Left lobe of liver (tissue), 2 donors: ENCODE data around the gene ZNF850. TPM values are rescaled to one million over a fixed set of nuclear protein-coding genes. Genes with fewer than 3 reads are reported as not detected.

Experiments
- ATAC-seq: fragments of 200-7000 bp; cut with Tn5 transposase; one replicate; pipeline ENCODE4 v1.9.1; 2020; ENCODE audit warnings: mild to moderate bottlenecking, moderate library complexity
- DNase-seq: peaks from one replicate; pipeline ENCODE4 v3.0.0-alpha.2; 2020; ENCODE audit warnings: low spot score
- total RNA-seq: library from RNA; stranded (reverse); gene quantifications from one replicate; pipeline ENCODE4 v1.2.1, GENCODE V29; 2021
- donor health status: DM: no; HTN: no; CAD: no; lungs with moderate emphysema.
- donor health status: DM: no; HTN: yes; CAD: no.

Gene ZNF850
- total RNA-seq, 1 donor from 2014 or later, result 0.88 TPM

DNA sequence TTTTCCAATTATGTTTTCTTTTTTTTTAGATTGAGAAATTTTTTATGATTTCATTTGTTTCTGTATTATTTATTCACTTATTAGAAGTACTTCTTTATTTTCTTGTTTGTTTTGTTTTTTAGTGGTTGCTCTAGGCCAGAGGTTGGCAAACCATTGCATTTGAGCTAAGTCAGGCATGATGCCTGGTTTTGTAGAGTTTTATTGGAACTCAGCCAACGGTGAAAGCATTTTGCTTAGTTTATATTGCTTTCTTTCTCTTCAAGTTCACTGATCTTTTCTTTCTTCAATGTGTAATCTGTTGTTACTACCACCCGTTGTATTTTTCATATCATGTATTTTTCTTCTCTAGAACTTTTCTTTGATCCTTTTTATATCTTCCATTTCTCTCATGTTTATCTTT is 65.5 kb downstream of the ZNF850 start:
- ATAC-seq, result no peak
- DNase-seq, result no peak

- DNase-seq (no peak), ATAC-seq (no peak)
Observed at GRCh38 chr19:36688058-36688457, 84.5 kb downstream of the ZNF850 start.

DNA sequence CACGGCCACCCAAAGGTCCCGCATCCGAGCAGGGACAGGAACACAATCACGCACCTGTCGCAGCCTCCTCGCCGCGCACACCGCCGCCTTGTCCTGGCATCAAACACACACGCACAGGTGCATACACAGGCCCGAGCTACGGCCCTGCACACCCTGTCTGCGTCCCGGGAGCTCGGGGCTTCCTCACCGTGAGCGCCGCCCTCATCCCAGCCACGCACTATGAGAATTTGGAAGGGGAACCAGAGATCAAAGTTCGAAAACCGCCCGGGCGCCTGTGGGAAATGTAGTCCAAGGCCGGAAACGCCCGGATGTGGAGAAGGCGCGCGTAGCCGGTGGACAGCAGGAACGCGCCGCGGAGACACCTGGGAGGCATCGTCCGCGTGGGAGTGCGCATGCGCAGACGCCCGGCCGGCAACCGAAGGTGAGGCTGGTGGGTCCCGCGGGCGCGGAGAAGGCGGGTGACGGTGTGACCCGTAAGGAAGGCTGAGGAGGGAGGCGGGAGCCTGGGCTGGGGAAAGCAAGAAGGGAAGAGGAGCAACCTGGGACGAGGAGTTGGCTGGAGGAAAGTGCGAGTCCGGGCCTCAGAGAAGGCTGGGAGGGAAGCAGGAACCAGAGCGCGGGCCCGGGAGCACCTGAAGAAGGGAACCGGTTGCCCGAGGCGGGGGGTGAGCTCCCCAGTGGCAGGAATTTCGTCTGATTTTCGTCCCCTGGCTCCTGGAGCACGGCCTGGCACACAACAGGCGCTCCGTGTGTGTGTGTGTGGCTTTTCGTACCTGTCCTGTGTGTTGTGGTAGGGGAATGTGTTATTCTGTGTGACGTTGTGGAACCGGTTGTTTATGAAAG is 85.2 kb downstream of the ZNF850 start, which contains the start of gene ZNF567:
Gene ZNF567 (plus strand): TSS at position 399 of the 843 bp plus-strand sequence. CDS start 7,256 bp downstream, outside the sequence.
- DNase-seq, result peak; percentile 99
- peak; percentile 97 for ATAC-seq

GRCh38 chr19:36686365-36687213 is 86.0 kb downstream of the ZNF850 start:
- DNase-seq (peak; percentile 50), ATAC-seq (peak; percentile 31)

DNA sequence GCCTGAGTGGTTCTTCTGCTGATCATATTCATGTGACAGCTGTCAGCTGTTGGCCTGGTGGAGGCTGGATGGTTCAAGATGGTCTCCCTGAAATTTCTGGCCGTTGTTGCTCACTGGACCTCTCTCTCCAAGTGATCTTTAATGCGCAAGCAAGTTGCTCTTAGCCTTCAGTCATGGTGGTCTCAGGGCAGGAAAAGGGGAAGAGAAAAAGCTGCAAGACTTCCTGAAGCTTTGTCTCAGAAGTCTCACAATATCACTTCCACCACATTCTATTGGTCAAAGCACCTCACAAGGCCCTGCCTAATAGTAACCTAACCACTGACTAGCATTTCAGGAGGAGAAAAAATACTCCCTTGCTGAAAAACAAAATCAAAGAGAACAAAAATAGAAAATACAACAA is 86.8 kb downstream of the ZNF850 start:
- ATAC-seq (no peak), DNase-seq (no peak)

DNA sequence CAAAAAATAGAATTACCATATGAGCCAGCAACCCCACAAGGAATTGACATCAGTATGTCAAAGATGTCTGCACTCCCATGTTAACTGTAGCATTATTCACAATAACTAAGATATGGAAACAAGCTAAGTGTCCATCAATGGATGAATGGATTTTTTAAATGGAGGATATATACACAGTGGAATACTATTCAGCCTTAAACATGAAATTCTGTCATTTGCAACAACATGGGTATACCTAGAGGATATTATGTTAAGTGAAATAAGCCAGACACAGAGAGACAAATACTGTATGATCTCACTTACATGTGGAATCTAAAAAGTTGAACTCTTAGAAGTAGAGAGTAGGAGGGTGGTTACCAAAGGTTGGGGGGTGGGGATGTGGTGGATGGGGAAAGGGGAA is 93.2 kb downstream of the ZNF850 start:
- DNase-seq, result no peak
- no peak for ATAC-seq

- DNase-seq, result no peak
- ATAC-seq, result no peak
Observed at GRCh38 chr19:36674201-36674600, 98.4 kb downstream of the ZNF850 start.

- DNase-seq (no peak), ATAC-seq (no peak)
Observed at GRCh38 chr19:36672368-36672767, 100.2 kb downstream of the ZNF850 start.

GRCh38 chr19:36668646-36669045 is 104.0 kb downstream of the ZNF850 start:
- ATAC-seq, result no peak
- no peak for DNase-seq

- no peak for ATAC-seq
- no peak for DNase-seq
Observed at GRCh38 chr19:36665832-36666231, 106.8 kb downstream of the ZNF850 start.

Other genes starting within 250 kb of the ZNF850 start
- 4.1 TPM for gene ZNF260, start 244.5 kb downstream of the ZNF850 start, total RNA-seq
- gene ZNF529, start 199.5 kb downstream of the ZNF850 start, total RNA-seq, result 2.6 TPM
- 1.1 TPM for gene ZNF382, start 167.5 kb downstream of the ZNF850 start, total RNA-seq
- gene ZNF461, start 106.0 kb downstream of the ZNF850 start, total RNA-seq, result 1.5 TPM
- gene ZNF567, start 85.2 kb downstream of the ZNF850 start, total RNA-seq, result 2.5 TPM
- 5.1 TPM for gene ZNF790, start 65.6 kb upstream of the ZNF850 start, total RNA-seq
- 2.1 TPM for gene ZNF345, start 78.1 kb upstream of the ZNF850 start, total RNA-seq
- 0.70 TPM for gene ZNF829, start 143.5 kb upstream of the ZNF850 start, total RNA-seq
- gene ZNF568, start 143.5 kb upstream of the ZNF850 start, total RNA-seq, result 1.9 TPM